Stimulated activated naive B cell treated with anti-CD40 and anti-IgM and Interleukin-4, amounts not matched to agents 10 μg/mL and 1 μg/mL and 100 μg/mL, for 72 hours (primary cell): ENCODE data around the gene GTF2A1.

Source experiments
- ATAC-seq, 2 donors: fragments of 150-1000 bp; cut with Tn5 transposase; replicated peaks; 2 replicates each; pipeline ENCODE4 v1.10.0; 2021; ENCODE audit warnings: moderate library complexity in 1 of 2
- DNase-seq: peaks from one replicate; pipeline ENCODE4 v3.0.0; 2021
- H3K27ac Mint-ChIP-seq: one replicate; pipeline ENCODE4 v1.8.0; 2022; ENCODE audit warnings: mild to moderate bottlenecking, mixed read lengths
- H3K27me3 Mint-ChIP-seq, 2 donors: one replicate each; pipeline ENCODE4 v1.8.0; 2022; ENCODE audit warnings: mixed read lengths in 2 of 2
- H3K36me3 Mint-ChIP-seq, 2 donors: one replicate each; pipeline ENCODE4 v1.8.0; 2022; ENCODE audit warnings: mixed read lengths in 2 of 2, mild to moderate bottlenecking in 1 of 2
- H3K4me1 Mint-ChIP-seq, 2 donors: one replicate each; pipeline ENCODE4 v1.8.0; 2022; ENCODE audit warnings: mixed read lengths in 2 of 2, mild to moderate bottlenecking in 1 of 2
- H3K4me3 Mint-ChIP-seq, 2 donors: one replicate each; pipeline ENCODE4 v1.8.0; 2022; ENCODE audit warnings: mild to moderate bottlenecking in 2 of 2, mixed read lengths in 2 of 2, moderate library complexity in 1 of 2
- H3K9me3 Mint-ChIP-seq, 2 donors: one replicate each; pipeline ENCODE4 v1.8.0; 2022; ENCODE audit warnings: mixed read lengths in 2 of 2, mild to moderate bottlenecking in 1 of 2

The GTF2A1 gene

DNA sequence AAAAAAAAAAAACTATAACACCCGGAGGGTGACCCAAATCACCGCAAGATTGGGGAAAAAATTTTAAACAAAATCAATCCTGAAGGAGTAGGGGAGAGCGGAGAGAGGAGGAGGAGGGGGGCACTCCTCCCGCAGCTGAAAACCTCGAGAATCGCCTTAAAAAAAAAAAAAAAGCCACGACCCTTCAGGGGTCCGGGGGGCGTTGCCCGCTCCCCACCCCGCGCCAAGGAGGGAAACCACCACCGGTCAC, 254 bp downstream of the GTF2A1 start:
- peak overlapping the region; percentile 93 to 96 for H3K4me3 Mint-ChIP-seq
- H3K27me3 Mint-ChIP-seq: no peaks in the 10 kb centered on the region
- ATAC-seq (no peak), DNase-seq (no peak)
- peaks cover 12 to 36% of the 10 kb centered on the region in 2 donors for H3K4me1 Mint-ChIP-seq
- H3K9me3 Mint-ChIP-seq: peaks cover 0 to 1% of the 10 kb centered on the region in 2 donors
- peaks cover 9 to 30% of the 10 kb centered on the region in 2 donors for H3K36me3 Mint-ChIP-seq
- H3K27ac Mint-ChIP-seq: peak overlapping the region; percentile 99

GRCh38 chr14:81219759-81220579, 790 bp downstream of the GTF2A1 start:
- Mint-ChIP-seq H3K9me3 (peaks cover 0 to 1% of the 10 kb centered on the region in 2 donors), H3K36me3 (peaks cover 9 to 34% of the 10 kb centered on the region in 2 donors), H3K27me3 (no peaks in the 10 kb centered on the region), H3K27ac (peak overlapping the region; percentile 100), H3K4me1 (peaks cover 12 to 36% of the 10 kb centered on the region in 2 donors), H3K4me3 (peak overlapping the region; percentile 95 to 99)
- peak; percentile 37 for DNase-seq
- ATAC-seq: peak; percentile 4 to 7

- peaks cover 0 to 1% of the 10 kb centered on the region in 2 donors for H3K9me3 Mint-ChIP-seq
- H3K27ac Mint-ChIP-seq: peak overlapping the region; percentile 100
- H3K27me3 Mint-ChIP-seq: no peaks in the 10 kb centered on the region
- peaks cover 12 to 36% of the 10 kb centered on the region in 2 donors for H3K4me1 Mint-ChIP-seq
- peak; percentile 70 to 71 for ATAC-seq
- H3K4me3 Mint-ChIP-seq: peak overlapping the region; percentile 95 to 99
- DNase-seq: peak; percentile 90
- peaks cover 9 to 37% of the 10 kb centered on the region in 2 donors for H3K36me3 Mint-ChIP-seq
These were observed 1.5 kb downstream of the GTF2A1 start for GRCh38 chr14:81219210-81219758.

GRCh38 chr14:81211844-81212243, 8.9 kb downstream of the GTF2A1 start:
- DNase-seq (no peak), ATAC-seq (peak; percentile 75 to 77)
- H3K4me3 Mint-ChIP-seq: no peak overlapping the region
- H3K36me3 Mint-ChIP-seq: peaks cover 50 to 76% of the 10 kb centered on the region in 2 donors
- peaks cover 6 to 20% of the 10 kb centered on the region in 2 donors for H3K9me3 Mint-ChIP-seq
- no peaks in the 10 kb centered on the region for H3K27me3 Mint-ChIP-seq
- no peak overlapping the region for H3K27ac Mint-ChIP-seq
- H3K4me1 Mint-ChIP-seq: peaks cover 33 to 62% of the 10 kb centered on the region in 2 donors

- peak; percentile 82 to 87 for ATAC-seq
- H3K4me3 Mint-ChIP-seq: peak overlapping the region; percentile 41 to 55
- no peaks in the 10 kb centered on the region for H3K27me3 Mint-ChIP-seq
- peak overlapping the region; percentile 86 for H3K27ac Mint-ChIP-seq
- DNase-seq: peak; percentile 56
- H3K36me3 Mint-ChIP-seq: peaks cover 61 to 82% of the 10 kb centered on the region in 2 donors
- H3K9me3 Mint-ChIP-seq: peaks cover 6 to 20% of the 10 kb centered on the region in 2 donors
- peaks cover 44 to 64% of the 10 kb centered on the region in 2 donors for H3K4me1 Mint-ChIP-seq
These were observed 11.5 kb downstream of the GTF2A1 start for GRCh38 chr14:81209167-81209836.

DNA sequence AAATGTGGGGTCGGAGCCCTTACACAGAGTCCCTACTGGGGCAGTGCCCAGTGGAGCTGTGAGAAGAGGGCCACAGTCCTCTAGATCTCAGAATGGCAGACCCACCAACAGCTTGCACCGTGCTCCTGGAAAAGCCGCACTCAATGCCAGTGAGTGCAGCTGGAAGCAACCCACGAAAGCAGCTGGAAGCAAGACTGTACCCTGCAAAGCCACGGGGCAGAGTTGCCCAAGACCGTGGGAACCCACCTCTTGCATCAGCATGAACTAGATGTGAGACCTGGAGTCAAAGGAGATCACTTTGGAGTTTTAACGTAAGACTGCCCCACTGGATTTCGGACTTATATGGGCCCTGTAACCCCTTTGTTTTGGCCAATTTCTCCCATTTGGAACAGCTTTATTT, 12.3 kb downstream of the GTF2A1 start:
- no peak for ATAC-seq
- Mint-ChIP-seq H3K27ac (no peak overlapping the region), H3K4me1 (peaks cover 46 to 59% of the 10 kb centered on the region in 2 donors), H3K4me3 (no peak overlapping the region), H3K36me3 (peaks cover 59 to 82% of the 10 kb centered on the region in 2 donors), H3K27me3 (no peaks in the 10 kb centered on the region), H3K9me3 (peaks cover 6 to 20% of the 10 kb centered on the region in 2 donors)
- no peak for DNase-seq

DNA sequence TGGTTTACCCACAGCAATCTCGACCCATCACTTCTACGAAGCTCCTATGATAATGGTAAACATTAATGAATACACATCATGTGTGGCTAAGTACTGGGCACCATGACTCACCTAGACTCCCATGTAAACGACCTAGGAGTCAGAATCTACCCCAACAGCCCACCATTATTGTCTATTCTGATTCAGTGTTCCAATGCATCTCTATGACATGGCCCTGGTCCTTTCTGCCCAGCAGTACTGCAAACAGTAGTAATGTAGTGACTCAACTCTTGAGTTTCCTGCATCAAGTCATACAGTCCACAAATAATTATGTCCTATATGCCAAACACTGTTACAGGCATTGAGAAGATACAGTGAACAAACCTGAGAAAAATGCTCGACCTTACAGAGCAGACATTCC, 14.6 kb downstream of the GTF2A1 start:
- Mint-ChIP-seq H3K4me1 (peaks cover 38 to 43% of the 10 kb centered on the region in 2 donors), H3K36me3 (peaks cover 54 to 74% of the 10 kb centered on the region in 2 donors), H3K9me3 (peaks cover 6 to 20% of the 10 kb centered on the region in 2 donors), H3K27ac (no peak overlapping the region), H3K4me3 (no peak overlapping the region), H3K27me3 (no peaks in the 10 kb centered on the region)
- DNase-seq: no peak
- peak; percentile 59 to 63 for ATAC-seq

DNA sequence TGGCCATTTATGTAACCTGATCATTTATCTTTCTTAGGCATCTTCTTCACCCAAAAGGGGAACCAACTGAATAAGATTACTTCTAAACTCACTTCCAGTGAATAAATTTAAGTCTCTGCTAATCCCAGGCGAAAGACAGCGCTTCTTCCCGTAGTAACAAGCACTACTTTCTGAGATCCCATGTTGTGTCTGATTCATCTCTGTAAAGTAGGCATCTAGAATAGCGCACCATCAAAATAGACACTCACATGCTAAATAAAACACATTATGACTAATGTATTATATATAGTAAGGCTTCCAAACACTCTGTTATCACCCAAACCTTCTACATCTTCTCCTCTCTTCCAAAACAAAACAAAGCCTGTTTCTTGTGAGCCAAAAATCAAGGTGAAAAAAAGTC, 15.1 kb downstream of the GTF2A1 start:
- H3K36me3 Mint-ChIP-seq: peaks cover 51 to 70% of the 10 kb centered on the region in 2 donors
- H3K4me1 Mint-ChIP-seq: peaks cover 35 to 41% of the 10 kb centered on the region in 2 donors
- H3K27ac Mint-ChIP-seq: no peak overlapping the region
- ATAC-seq (no peak), DNase-seq (no peak)
- no peaks in the 10 kb centered on the region for H3K27me3 Mint-ChIP-seq
- peaks cover 6 to 20% of the 10 kb centered on the region in 2 donors for H3K9me3 Mint-ChIP-seq
- H3K4me3 Mint-ChIP-seq: no peak overlapping the region

GRCh38 chr14:81200054-81200453, 20.7 kb downstream of the GTF2A1 start:
- DNase-seq: no peak
- H3K4me3 Mint-ChIP-seq: no peak overlapping the region

GRCh38 chr14:81199084-81199483, 21.7 kb downstream of the GTF2A1 start:
- ATAC-seq (no peak), DNase-seq (no peak)
- Mint-ChIP-seq H3K27ac (no peak overlapping the region), H3K9me3 (no peaks in the 10 kb centered on the region), H3K4me3 (no peak overlapping the region), H3K4me1 (peaks cover 7 to 10% of the 10 kb centered on the region in 2 donors), H3K27me3 (no peaks in the 10 kb centered on the region), H3K36me3 (peaks cover 30 to 51% of the 10 kb centered on the region in 2 donors)

More at GRCh38 chr14:81200054-81200453, 20.7 kb downstream of the GTF2A1 start:
- Mint-ChIP-seq H3K36me3 (peaks cover 25 to 46% of the 10 kb centered on the region in 2 donors), H3K27ac (no peak overlapping the region), H3K9me3 (no peaks in the 10 kb centered on the region), H3K4me1 (peaks cover 10 to 11% of the 10 kb centered on the region in 2 donors), H3K27me3 (no peaks in the 10 kb centered on the region)
- peak; percentile 54 to 58 for ATAC-seq

- ATAC-seq (no peak), DNase-seq (no peak)
- H3K4me3 Mint-ChIP-seq: no peak overlapping the region
- no peaks in the 10 kb centered on the region for H3K27me3 Mint-ChIP-seq
- H3K36me3 Mint-ChIP-seq: peaks cover 27 to 50% of the 10 kb centered on the region in 2 donors
- no peak overlapping the region for H3K27ac Mint-ChIP-seq
- peaks cover 5 to 10% of the 10 kb centered on the region in 2 donors for H3K4me1 Mint-ChIP-seq
- H3K9me3 Mint-ChIP-seq: no peaks in the 10 kb centered on the region
These were observed 22.1 kb downstream of the GTF2A1 start for GRCh38 chr14:81198651-81199050.

DNA sequence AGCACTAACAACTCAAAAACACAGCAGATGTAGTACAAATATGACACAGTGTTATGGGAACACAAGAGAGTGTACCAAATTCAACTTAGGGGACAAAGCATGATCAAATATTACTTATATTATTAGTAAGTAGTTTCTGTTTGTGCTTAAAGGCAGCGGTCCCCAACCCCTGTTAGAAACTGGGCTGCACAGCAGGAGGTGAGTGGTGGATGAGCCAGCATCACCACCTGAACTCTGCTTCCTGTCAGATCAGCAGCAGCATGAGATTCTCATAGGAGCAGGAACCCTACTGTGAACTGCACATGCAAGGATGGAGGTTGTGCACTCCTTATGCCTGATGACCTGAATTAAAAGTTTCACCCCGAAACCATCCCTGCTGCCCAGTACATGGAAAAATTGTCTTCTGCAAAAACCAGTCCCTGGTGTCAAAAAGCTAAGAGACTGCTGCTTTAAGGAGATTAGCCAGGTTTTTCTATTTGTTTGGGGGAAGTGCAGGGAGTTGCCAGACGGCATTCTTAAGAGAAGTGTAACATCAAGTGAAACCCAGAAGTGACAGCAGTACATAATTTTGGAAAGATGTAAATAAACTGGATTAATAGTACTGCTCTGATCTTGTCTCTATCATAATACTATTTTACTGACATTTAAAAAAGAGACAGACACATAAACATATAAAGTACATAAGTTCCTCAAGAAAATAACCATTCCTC, 26.7 kb downstream of the GTF2A1 start:
- peaks cover 31 to 51% of the 10 kb centered on the region in 2 donors for H3K36me3 Mint-ChIP-seq
- H3K4me1 Mint-ChIP-seq: peaks cover 8 to 19% of the 10 kb centered on the region in 2 donors
- ATAC-seq (no peak), DNase-seq (no peak)
- H3K27ac Mint-ChIP-seq: no peak overlapping the region
- H3K27me3 Mint-ChIP-seq: no peaks in the 10 kb centered on the region
- H3K9me3 Mint-ChIP-seq: no peaks in the 10 kb centered on the region
- H3K4me3 Mint-ChIP-seq: no peak overlapping the region

- Mint-ChIP-seq H3K36me3 (peaks cover 38 to 58% of the 10 kb centered on the region in 2 donors), H3K4me1 (peaks cover 8 to 21% of the 10 kb centered on the region in 2 donors), H3K4me3 (no peak overlapping the region), H3K27me3 (no peaks in the 10 kb centered on the region), H3K9me3 (no peaks in the 10 kb centered on the region), H3K27ac (peak overlapping the region; percentile 44)
- ATAC-seq (no peak), DNase-seq (no peak)
These were observed 28.2 kb downstream of the GTF2A1 start for GRCh38 chr14:81192594-81192993.
